ENCODE measurements around the gene NCOA1.

NCOA1 gene

DNA sequence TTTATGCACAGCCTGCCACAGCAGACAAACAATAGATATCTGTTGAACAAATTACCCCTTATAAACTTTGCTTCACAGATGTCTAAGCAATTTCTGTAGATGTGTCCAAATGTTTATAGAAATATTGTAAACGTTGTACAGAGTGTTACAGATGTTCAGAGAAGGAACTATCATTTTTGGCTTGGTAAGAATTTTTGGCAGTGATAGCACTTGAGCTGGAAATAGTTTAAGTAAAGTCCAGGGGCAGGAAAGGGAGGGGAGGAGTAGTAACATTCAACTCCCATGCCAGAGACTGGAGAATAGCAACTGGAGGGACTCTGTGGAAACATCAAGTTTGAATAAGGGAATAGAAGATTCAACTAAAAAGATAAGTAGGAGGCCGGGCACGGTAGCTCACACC, 297.8 kb downstream of the NCOA1 start:
- no peaks in the 10 kb centered on the region for H3K9me3 ChIP-seq (ENCODE audit: control insufficient read depth, insufficient read depth, low read depth, low read length)
- H3K27ac ChIP-seq (ENCODE audit: extremely low read depth, low read depth, low read length): no peak overlapping the region
- H3K4me1 ChIP-seq (ENCODE audit: control insufficient read depth, insufficient read depth, low read length): peaks cover 9% of the 10 kb centered on the region; the same call in 1 of the 2 replicates
- H3K36me3 ChIP-seq (ENCODE audit: control insufficient read depth in 2 of 2, insufficient read depth in 1 of 2, low read length in 2 of 2): peaks cover 0 to 6% of the 10 kb centered on the region in 2 experiments; a peak in 1 of 3 replicates
- TF ChIP-seq ZIC2 (tag by site-specific recombination; IDR thresholded peaks at IDR 0.05): no peak
- TF ChIP-seq KLF9 (tag by site-specific recombination; IDR thresholded peaks at IDR 0.05; ENCODE audit: low read depth): no peak
- TF ChIP-seq GFI1B (tag by site-specific recombination; IDR thresholded peaks at IDR 0.05): no peak
- no peak for TF ChIP-seq ZNF302 (tag by site-specific recombination; IDR thresholded peaks at IDR 0.05; ENCODE audit: low read depth)
- TF ChIP-seq ZNF529 (tag by site-specific recombination; IDR thresholded peaks at IDR 0.05; ENCODE audit: insufficient replicate concordance): no peak
- no peak for TF ChIP-seq ZNF830 (tag by site-specific recombination; IDR thresholded peaks at IDR 0.05; ENCODE audit: low read depth)
- TF ChIP-seq MEIS1 (CRISPR knock-in tag; IDR thresholded peaks at IDR 0.05; ENCODE audit: borderline replicate concordance): no peak
- TF ChIP-seq ZXDB (tag by site-specific recombination; IDR thresholded peaks at IDR 0.05): no peak
- no peak for TF ChIP-seq RBAK (tag by site-specific recombination; IDR thresholded peaks at IDR 0.05)
- no peak for TF ChIP-seq ZNF133 (tag by site-specific recombination; IDR thresholded peaks at IDR 0.05)
- POLR2A ChIA-PET: no interaction called here
- no peak overlapping the region for H3K4me3 ChIP-seq (ENCODE audit: low read depth, low read length)
- CTCF ChIA-PET: no interaction called here

DNA sequence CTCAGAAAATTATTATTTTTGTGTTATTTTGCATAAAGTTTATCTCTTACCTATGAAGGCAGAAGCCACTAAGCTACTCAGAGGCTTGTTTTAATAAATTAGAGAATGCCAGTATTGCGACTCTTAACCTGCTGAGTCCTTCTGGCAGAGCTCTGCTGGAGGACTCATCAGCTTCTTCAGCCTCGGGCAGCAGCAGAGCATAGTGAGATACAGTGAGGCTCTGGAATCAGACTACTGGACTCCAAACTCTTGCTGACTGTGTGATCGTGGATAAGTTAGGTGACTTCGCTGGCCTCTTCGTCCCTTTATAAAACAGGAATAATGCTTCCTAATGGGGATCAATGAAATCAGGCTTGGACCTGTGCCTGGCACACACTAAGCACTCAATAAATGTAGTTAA, 300.4 kb downstream of the NCOA1 start:
- H3K4me3 ChIP-seq (ENCODE audit: low read depth, low read length): no peak overlapping the region
- POLR2A ChIA-PET: interaction anchor here (0.8 to 1.1 kb wide), 2 partner anchors 366 to 369 kb away, joined by 3 to 4 read pairs; no protein-coding TSS in a partner anchor
- peaks cover 9% of the 10 kb centered on the region; the same call in 1 of the 2 replicates for H3K4me1 ChIP-seq (ENCODE audit: control insufficient read depth, insufficient read depth, low read length)
- H3K9me3 ChIP-seq (ENCODE audit: control insufficient read depth, insufficient read depth, low read depth, low read length): no peaks in the 10 kb centered on the region
- H3K27ac ChIP-seq (ENCODE audit: extremely low read depth, low read depth, low read length): no peak overlapping the region
- peaks cover 8 to 31% of the 10 kb centered on the region in 2 experiments for H3K36me3 ChIP-seq (ENCODE audit: control insufficient read depth in 2 of 2, insufficient read depth in 1 of 2, low read length in 2 of 2)
- CTCF ChIA-PET: interaction anchor here (1.2 to 2.7 kb wide), 7 partner anchors 10 to 369 kb away, joined by 4 to 15 read pairs (median 4); no protein-coding TSS in a partner anchor
- TF ChIP-seq, protein P1, sequence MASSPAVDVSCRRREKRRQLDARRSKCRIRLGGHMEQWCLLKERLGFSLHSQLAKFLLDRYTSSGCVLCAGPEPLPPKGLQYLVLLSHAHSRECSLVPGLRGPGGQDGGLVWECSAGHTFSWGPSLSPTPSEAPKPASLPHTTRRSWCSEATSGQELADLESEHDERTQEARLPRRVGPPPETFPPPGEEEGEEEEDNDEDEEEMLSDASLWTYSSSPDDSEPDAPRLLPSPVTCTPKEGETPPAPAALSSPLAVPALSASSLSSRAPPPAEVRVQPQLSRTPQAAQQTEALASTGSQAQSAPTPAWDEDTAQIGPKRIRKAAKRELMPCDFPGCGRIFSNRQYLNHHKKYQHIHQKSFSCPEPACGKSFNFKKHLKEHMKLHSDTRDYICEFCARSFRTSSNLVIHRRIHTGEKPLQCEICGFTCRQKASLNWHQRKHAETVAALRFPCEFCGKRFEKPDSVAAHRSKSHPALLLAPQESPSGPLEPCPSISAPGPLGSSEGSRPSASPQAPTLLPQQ (tag by site-specific recombination; IDR thresholded peaks at IDR 0.05): no peak
- TF ChIP-seq, protein P2, sequence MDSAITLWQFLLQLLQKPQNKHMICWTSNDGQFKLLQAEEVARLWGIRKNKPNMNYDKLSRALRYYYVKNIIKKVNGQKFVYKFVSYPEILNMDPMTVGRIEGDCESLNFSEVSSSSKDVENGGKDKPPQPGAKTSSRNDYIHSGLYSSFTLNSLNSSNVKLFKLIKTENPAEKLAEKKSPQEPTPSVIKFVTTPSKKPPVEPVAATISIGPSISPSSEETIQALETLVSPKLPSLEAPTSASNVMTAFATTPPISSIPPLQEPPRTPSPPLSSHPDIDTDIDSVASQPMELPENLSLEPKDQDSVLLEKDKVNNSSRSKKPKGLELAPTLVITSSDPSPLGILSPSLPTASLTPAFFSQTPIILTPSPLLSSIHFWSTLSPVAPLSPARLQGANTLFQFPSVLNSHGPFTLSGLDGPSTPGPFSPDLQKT (IDR thresholded peaks at IDR 0.05; ENCODE audit: borderline replicate concordance, low read depth, low read length): no peak
- TF ChIP-seq ZNF174 (tag by site-specific recombination; IDR thresholded peaks at IDR 0.05) (no peak), ZBTB8A (tag by site-specific recombination; IDR thresholded peaks at IDR 0.05) (no peak), SP3 (tag by site-specific recombination; IDR thresholded peaks at IDR 0.05) (no peak; the same call in 1 of the 2 replicates), KLF9 (tag by site-specific recombination; IDR thresholded peaks at IDR 0.05; ENCODE audit: low read depth) (no peak), ZNF629 (tag by site-specific recombination; IDR thresholded peaks at IDR 0.05) (no peak), ZNF157 (tag by site-specific recombination; IDR thresholded peaks at IDR 0.05) (no peak), ZNF366 (tag by site-specific recombination; conservative IDR thresholded peaks at IDR 0.05) (no peak), ZNF350 (tag by site-specific recombination; IDR thresholded peaks at IDR 0.05) (no peak), HOXA7 (CRISPR knock-in tag; IDR thresholded peaks at IDR 0.05; ENCODE audit: borderline replicate concordance) (no peak), SCRT1 (tag by site-specific recombination; IDR thresholded peaks at IDR 0.05; ENCODE audit: borderline replicate concordance) (no peak), KLF1 (tag by site-specific recombination; IDR thresholded peaks at IDR 0.05) (no peak), ZNF776 (tag by site-specific recombination; IDR thresholded peaks at IDR 0.05; ENCODE audit: borderline replicate concordance) (no peak), ZBTB7A (tag by site-specific recombination; IDR thresholded peaks at IDR 0.05; ENCODE audit: low read depth) (no peak), ZNF138 (tag by site-specific recombination; IDR thresholded peaks at IDR 0.05; ENCODE audit: borderline replicate concordance) (no peak)
- TF ChIP-seq, protein P3, sequence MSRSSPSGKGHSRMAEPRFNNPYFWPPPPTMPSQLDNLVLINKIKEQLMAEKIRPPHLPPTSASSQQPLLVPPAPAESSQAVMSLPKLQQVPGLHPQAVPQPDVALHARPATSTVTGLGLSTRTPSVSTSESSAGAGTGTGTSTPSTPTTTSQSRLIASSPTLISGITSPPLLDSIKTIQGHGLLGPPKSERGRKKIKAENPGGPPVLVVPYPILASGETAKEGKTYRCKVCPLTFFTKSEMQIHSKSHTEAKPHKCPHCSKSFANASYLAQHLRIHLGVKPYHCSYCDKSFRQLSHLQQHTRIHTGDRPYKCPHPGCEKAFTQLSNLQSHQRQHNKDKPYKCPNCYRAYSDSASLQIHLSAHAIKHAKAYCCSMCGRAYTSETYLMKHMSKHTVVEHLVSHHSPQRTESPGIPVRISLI (tag by site-specific recombination; IDR thresholded peaks at IDR 0.05): no peak
- TF ChIP-seq, protein P4, sequence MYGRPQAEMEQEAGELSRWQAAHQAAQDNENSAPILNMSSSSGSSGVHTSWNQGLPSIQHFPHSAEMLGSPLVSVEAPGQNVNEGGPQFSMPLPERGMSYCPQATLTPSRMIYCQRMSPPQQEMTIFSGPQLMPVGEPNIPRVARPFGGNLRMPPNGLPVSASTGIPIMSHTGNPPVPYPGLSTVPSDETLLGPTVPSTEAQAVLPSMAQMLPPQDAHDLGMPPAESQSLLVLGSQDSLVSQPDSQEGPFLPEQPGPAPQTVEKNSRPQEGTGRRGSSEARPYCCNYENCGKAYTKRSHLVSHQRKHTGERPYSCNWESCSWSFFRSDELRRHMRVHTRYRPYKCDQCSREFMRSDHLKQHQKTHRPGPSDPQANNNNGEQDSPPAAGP (tag by site-specific recombination; IDR thresholded peaks at IDR 0.05): no peak
